Measurements from ENCODE around the gene BIRC5.

The BIRC5 gene

GRCh38 chr17:78205124-78205775 is 8.8 kb upstream of the BIRC5 start:
- H3K4me1 ChIP-seq (ENCODE audit: control insufficient read depth in 5 of 5, insufficient read depth in 5 of 5, low read length in 5 of 5): no peaks in the 10 kb centered on the region
- H3K4me3 ChIP-seq (ENCODE audit: low read depth in 1 of 5, low read length in 5 of 5): no peak overlapping the region
- no peak overlapping the region for H3K9ac ChIP-seq (ENCODE audit: low read length in 5 of 5)
- peaks cover 0 to 15% (median 8%) of the 10 kb centered on the region in 5 donors for H3K36me3 ChIP-seq (ENCODE audit: control insufficient read depth in 5 of 5, insufficient read depth in 5 of 5, low read length in 5 of 5)
- H3K27ac ChIP-seq (ENCODE audit: low read depth, low read length): no peak overlapping the region
- H3K9me3 ChIP-seq (ENCODE audit: control insufficient read depth in 5 of 5, low read length in 5 of 5): no peaks in the 10 kb centered on the region
- no peaks in the 10 kb centered on the region for H3K27me3 ChIP-seq (ENCODE audit: control insufficient read depth in 5 of 5, insufficient read depth in 4 of 5, low read length in 5 of 5)

- Histone ChIP-seq H3K4me3 (ENCODE audit: low read depth in 1 of 5, low read length in 5 of 5) (no peak overlapping the region), H3K9ac (ENCODE audit: low read length in 5 of 5) (peak overlapping the region in 1 of 5 donors; percentile 1), H3K36me3 (ENCODE audit: control insufficient read depth in 5 of 5, insufficient read depth in 5 of 5, low read length in 5 of 5) (peaks cover 0 to 15% (median 8%) of the 10 kb centered on the region in 5 donors), H3K4me1 (ENCODE audit: control insufficient read depth in 5 of 5, insufficient read depth in 5 of 5, low read length in 5 of 5) (no peaks in the 10 kb centered on the region), H3K27me3 (ENCODE audit: control insufficient read depth in 5 of 5, insufficient read depth in 4 of 5, low read length in 5 of 5) (no peaks in the 10 kb centered on the region), H3K27ac (ENCODE audit: low read depth, low read length) (no peak overlapping the region), H3K9me3 (ENCODE audit: control insufficient read depth in 5 of 5, low read length in 5 of 5) (no peaks in the 10 kb centered on the region)
Observed at GRCh38 chr17:78206298-78206697, 7.8 kb upstream of the BIRC5 start.

GRCh38 chr17:78208486-78208885 is 5.6 kb upstream of the BIRC5 start:
- Histone ChIP-seq H3K27me3 (ENCODE audit: control insufficient read depth in 5 of 5, insufficient read depth in 4 of 5, low read length in 5 of 5) (no peaks in the 10 kb centered on the region), H3K4me3 (ENCODE audit: low read depth in 1 of 5, low read length in 5 of 5) (no peak overlapping the region), H3K27ac (ENCODE audit: low read depth, low read length) (no peak overlapping the region), H3K36me3 (ENCODE audit: control insufficient read depth in 5 of 5, insufficient read depth in 5 of 5, low read length in 5 of 5) (peaks cover 0 to 8% (median 5%) of the 10 kb centered on the region in 5 donors), H3K9ac (ENCODE audit: low read length in 5 of 5) (no peak overlapping the region), H3K9me3 (ENCODE audit: control insufficient read depth in 5 of 5, low read length in 5 of 5) (no peaks in the 10 kb centered on the region), H3K4me1 (ENCODE audit: control insufficient read depth in 5 of 5, insufficient read depth in 5 of 5, low read length in 5 of 5) (no peaks in the 10 kb centered on the region)

- Histone ChIP-seq H3K9ac (ENCODE audit: low read length in 5 of 5) (no peak overlapping the region), H3K27ac (ENCODE audit: low read depth, low read length) (no peak overlapping the region), H3K27me3 (ENCODE audit: control insufficient read depth in 5 of 5, insufficient read depth in 4 of 5, low read length in 5 of 5) (no peaks in the 10 kb centered on the region), H3K4me1 (ENCODE audit: control insufficient read depth in 5 of 5, insufficient read depth in 5 of 5, low read length in 5 of 5) (peaks cover 0 to 9% (median 7%) of the 10 kb centered on the region in 5 donors), H3K36me3 (ENCODE audit: control insufficient read depth in 5 of 5, insufficient read depth in 5 of 5, low read length in 5 of 5) (peaks cover 0 to 3% (median 0%) of the 10 kb centered on the region in 5 donors), H3K4me3 (ENCODE audit: low read depth in 1 of 5, low read length in 5 of 5) (no peak overlapping the region), H3K9me3 (ENCODE audit: control insufficient read depth in 5 of 5, low read length in 5 of 5) (no peaks in the 10 kb centered on the region)
Observed at GRCh38 chr17:78210111-78210510, 3.9 kb upstream of the BIRC5 start.

GRCh38 chr17:78211032-78211431 is 3.0 kb upstream of the BIRC5 start:
- Histone ChIP-seq H3K9ac (ENCODE audit: low read length in 5 of 5) (no peak overlapping the region), H3K4me1 (ENCODE audit: control insufficient read depth in 5 of 5, insufficient read depth in 5 of 5, low read length in 5 of 5) (peaks cover 0 to 9% (median 7%) of the 10 kb centered on the region in 5 donors), H3K4me3 (ENCODE audit: low read depth in 1 of 5, low read length in 5 of 5) (no peak overlapping the region), H3K27me3 (ENCODE audit: control insufficient read depth in 5 of 5, insufficient read depth in 4 of 5, low read length in 5 of 5) (no peaks in the 10 kb centered on the region), H3K9me3 (ENCODE audit: control insufficient read depth in 5 of 5, low read length in 5 of 5) (no peaks in the 10 kb centered on the region), H3K36me3 (ENCODE audit: control insufficient read depth in 5 of 5, insufficient read depth in 5 of 5, low read length in 5 of 5) (no peaks in the 10 kb centered on the region), H3K27ac (ENCODE audit: low read depth, low read length) (no peak overlapping the region)

GRCh38 chr17:78214706-78215061 is 631 bp downstream of the BIRC5 start:
- Histone ChIP-seq H3K4me3 (ENCODE audit: low read depth in 1 of 5, low read length in 5 of 5) (peak overlapping the region in 3 of 5 donors; percentile 17 to 65 (median 57)), H3K9me3 (ENCODE audit: control insufficient read depth in 5 of 5, low read length in 5 of 5) (no peaks in the 10 kb centered on the region), H3K27me3 (ENCODE audit: control insufficient read depth in 5 of 5, insufficient read depth in 4 of 5, low read length in 5 of 5) (no peaks in the 10 kb centered on the region), H3K36me3 (ENCODE audit: control insufficient read depth in 5 of 5, insufficient read depth in 5 of 5, low read length in 5 of 5) (no peaks in the 10 kb centered on the region), H3K27ac (ENCODE audit: low read depth, low read length) (no peak overlapping the region), H3K4me1 (ENCODE audit: control insufficient read depth in 5 of 5, insufficient read depth in 5 of 5, low read length in 5 of 5) (peaks cover 0 to 9% (median 7%) of the 10 kb centered on the region in 5 donors), H3K9ac (ENCODE audit: low read length in 5 of 5) (peak overlapping the region in 1 of 5 donors; percentile 64)

GRCh38 chr17:78219396-78220150 is 5.5 kb downstream of the BIRC5 start:
- no peak overlapping the region for H3K4me3 ChIP-seq (ENCODE audit: low read depth in 1 of 5, low read length in 5 of 5)
- H3K4me1 ChIP-seq (ENCODE audit: control insufficient read depth in 5 of 5, insufficient read depth in 5 of 5, low read length in 5 of 5): peaks cover 0 to 12% (median 1%) of the 10 kb centered on the region in 5 donors
- no peaks in the 10 kb centered on the region for H3K27me3 ChIP-seq (ENCODE audit: control insufficient read depth in 5 of 5, insufficient read depth in 4 of 5, low read length in 5 of 5)
- no peaks in the 10 kb centered on the region for H3K36me3 ChIP-seq (ENCODE audit: control insufficient read depth in 5 of 5, insufficient read depth in 5 of 5, low read length in 5 of 5)
- no peaks in the 10 kb centered on the region for H3K9me3 ChIP-seq (ENCODE audit: control insufficient read depth in 5 of 5, low read length in 5 of 5)
- no peak overlapping the region for H3K27ac ChIP-seq (ENCODE audit: low read depth, low read length)
- no peak overlapping the region for H3K9ac ChIP-seq (ENCODE audit: low read length in 5 of 5)

- Histone ChIP-seq H3K9ac (ENCODE audit: low read length in 5 of 5) (no peak overlapping the region), H3K9me3 (ENCODE audit: control insufficient read depth in 5 of 5, low read length in 5 of 5) (no peaks in the 10 kb centered on the region), H3K4me1 (ENCODE audit: control insufficient read depth in 5 of 5, insufficient read depth in 5 of 5, low read length in 5 of 5) (peaks cover 0 to 23% (median 4%) of the 10 kb centered on the region in 5 donors), H3K4me3 (ENCODE audit: low read depth in 1 of 5, low read length in 5 of 5) (no peak overlapping the region), H3K27me3 (ENCODE audit: control insufficient read depth in 5 of 5, insufficient read depth in 4 of 5, low read length in 5 of 5) (peaks cover 0 to 7% (median 0%) of the 10 kb centered on the region in 5 donors), H3K36me3 (ENCODE audit: control insufficient read depth in 5 of 5, insufficient read depth in 5 of 5, low read length in 5 of 5) (no peaks in the 10 kb centered on the region), H3K27ac (ENCODE audit: low read depth, low read length) (no peak overlapping the region)
Observed at GRCh38 chr17:78223061-78223460, 9.0 kb downstream of the BIRC5 start.

GRCh38 chr17:78223765-78224164 is 9.7 kb downstream of the BIRC5 start:
- no peak overlapping the region for H3K9ac ChIP-seq (ENCODE audit: low read length in 5 of 5)
- no peaks in the 10 kb centered on the region for H3K36me3 ChIP-seq (ENCODE audit: control insufficient read depth in 5 of 5, insufficient read depth in 5 of 5, low read length in 5 of 5)
- peaks cover 0 to 7% (median 0%) of the 10 kb centered on the region in 5 donors for H3K27me3 ChIP-seq (ENCODE audit: control insufficient read depth in 5 of 5, insufficient read depth in 4 of 5, low read length in 5 of 5)
- H3K27ac ChIP-seq (ENCODE audit: low read depth, low read length): no peak overlapping the region
- peaks cover 0 to 23% (median 4%) of the 10 kb centered on the region in 5 donors for H3K4me1 ChIP-seq (ENCODE audit: control insufficient read depth in 5 of 5, insufficient read depth in 5 of 5, low read length in 5 of 5)
- no peak overlapping the region for H3K4me3 ChIP-seq (ENCODE audit: low read depth in 1 of 5, low read length in 5 of 5)
- H3K9me3 ChIP-seq (ENCODE audit: control insufficient read depth in 5 of 5, low read length in 5 of 5): no peaks in the 10 kb centered on the region
